WTC11 (cell line): ENCODE data around the gene SNPH.

Experiments
- CBFB ChIP-seq: sonication (generic); formaldehyde crosslinking; IDR thresholded peaks from 2 replicates; pipeline ENCODE4 v1.8.1; 2022; ENCODE audit warnings: mild to moderate bottlenecking, low read depth, missing genetic modification reagents
- CREM ChIP-seq: sonication (generic); formaldehyde crosslinking; IDR thresholded peaks from 2 replicates; pipeline ENCODE4 v1.8.1; 2022; ENCODE audit warnings: mild to moderate bottlenecking, missing genetic modification reagents, moderate library complexity
- GABPB1 ChIP-seq: sonication (generic); formaldehyde crosslinking; IDR thresholded peaks from 2 replicates; pipeline ENCODE4 v1.8.1; 2023; ENCODE audit warnings: mild to moderate bottlenecking, missing genetic modification reagents
- NFYB ChIP-seq: sonication (generic); formaldehyde crosslinking; conservative IDR thresholded peaks from 2 replicates; pipeline ENCODE4 v1.8.0; 2022; ENCODE audit warnings: low read depth, missing genetic modification reagents
- TF ChIP-seq, protein P1 (sequence below): fragments of 200-600 bp; IDR thresholded peaks from 2 replicates; pipeline ENCODE4 v1.8.0; 2022; ENCODE audit warnings: antibody characterized with exemption
- TF ChIP-seq, protein P2 (sequence below): sonication (generic); formaldehyde crosslinking; IDR thresholded peaks from 2 replicates; pipeline ENCODE4 v1.8.0; 2022; ENCODE audit warnings: mild to moderate bottlenecking, missing genetic modification reagents
- TF ChIP-seq, protein P3 (sequence below): sonication (generic); formaldehyde crosslinking; IDR thresholded peaks from 2 replicates; pipeline ENCODE4 v1.8.0; 2022; ENCODE audit warnings: mild to moderate bottlenecking, missing genetic modification reagents

DNA sequence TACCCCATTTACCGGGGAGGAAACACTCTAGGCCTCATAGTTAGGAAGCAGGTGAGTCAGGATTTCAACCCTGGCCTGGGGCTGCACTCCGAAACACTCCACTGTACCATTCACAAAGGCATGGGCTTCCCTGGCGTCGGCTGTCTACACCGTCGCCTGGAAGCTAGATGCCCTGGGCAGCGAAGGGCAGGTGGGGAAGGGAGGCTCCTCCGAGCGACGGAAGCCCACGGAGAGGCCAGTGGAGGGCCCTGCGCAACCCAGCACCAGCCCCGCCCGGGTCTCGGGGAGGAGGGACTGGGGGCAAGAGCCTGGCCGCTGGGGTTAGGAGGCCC lies 46.8 kb downstream of the SNPH start:
- TF ChIP-seq, protein P1, sequence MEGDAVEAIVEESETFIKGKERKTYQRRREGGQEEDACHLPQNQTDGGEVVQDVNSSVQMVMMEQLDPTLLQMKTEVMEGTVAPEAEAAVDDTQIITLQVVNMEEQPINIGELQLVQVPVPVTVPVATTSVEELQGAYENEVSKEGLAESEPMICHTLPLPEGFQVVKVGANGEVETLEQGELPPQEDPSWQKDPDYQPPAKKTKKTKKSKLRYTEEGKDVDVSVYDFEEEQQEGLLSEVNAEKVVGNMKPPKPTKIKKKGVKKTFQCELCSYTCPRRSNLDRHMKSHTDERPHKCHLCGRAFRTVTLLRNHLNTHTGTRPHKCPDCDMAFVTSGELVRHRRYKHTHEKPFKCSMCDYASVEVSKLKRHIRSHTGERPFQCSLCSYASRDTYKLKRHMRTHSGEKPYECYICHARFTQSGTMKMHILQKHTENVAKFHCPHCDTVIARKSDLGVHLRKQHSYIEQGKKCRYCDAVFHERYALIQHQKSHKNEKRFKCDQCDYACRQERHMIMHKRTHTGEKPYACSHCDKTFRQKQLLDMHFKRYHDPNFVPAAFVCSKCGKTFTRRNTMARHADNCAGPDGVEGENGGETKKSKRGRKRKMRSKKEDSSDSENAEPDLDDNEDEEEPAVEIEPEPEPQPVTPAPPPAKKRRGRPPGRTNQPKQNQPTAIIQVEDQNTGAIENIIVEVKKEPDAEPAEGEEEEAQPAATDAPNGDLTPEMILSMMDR, result no peak
- no peak for TF ChIP-seq CREM (CRISPR knock-in tag)
- TF ChIP-seq, protein P2, sequence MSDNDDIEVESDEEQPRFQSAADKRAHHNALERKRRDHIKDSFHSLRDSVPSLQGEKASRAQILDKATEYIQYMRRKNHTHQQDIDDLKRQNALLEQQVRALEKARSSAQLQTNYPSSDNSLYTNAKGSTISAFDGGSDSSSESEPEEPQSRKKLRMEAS (CRISPR knock-in tag), result no peak
- no peak for TF ChIP-seq NFYB (CRISPR knock-in tag)
- TF ChIP-seq, protein P3, sequence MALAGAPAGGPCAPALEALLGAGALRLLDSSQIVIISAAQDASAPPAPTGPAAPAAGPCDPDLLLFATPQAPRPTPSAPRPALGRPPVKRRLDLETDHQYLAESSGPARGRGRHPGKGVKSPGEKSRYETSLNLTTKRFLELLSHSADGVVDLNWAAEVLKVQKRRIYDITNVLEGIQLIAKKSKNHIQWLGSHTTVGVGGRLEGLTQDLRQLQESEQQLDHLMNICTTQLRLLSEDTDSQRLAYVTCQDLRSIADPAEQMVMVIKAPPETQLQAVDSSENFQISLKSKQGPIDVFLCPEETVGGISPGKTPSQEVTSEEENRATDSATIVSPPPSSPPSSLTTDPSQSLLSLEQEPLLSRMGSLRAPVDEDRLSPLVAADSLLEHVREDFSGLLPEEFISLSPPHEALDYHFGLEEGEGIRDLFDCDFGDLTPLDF (CRISPR knock-in tag), result no peak
- TF ChIP-seq GABPB1 (CRISPR knock-in tag), result no peak
- no peak for TF ChIP-seq CBFB
